Measurements from ENCODE around the gene ENTPD5.
"Not testable (repeated sequence)": the region's sequence is repeated elsewhere in the genome, so short reads cannot be mapped to it uniquely, and the experiment has no call there.

ENTPD5 gene

DNA sequence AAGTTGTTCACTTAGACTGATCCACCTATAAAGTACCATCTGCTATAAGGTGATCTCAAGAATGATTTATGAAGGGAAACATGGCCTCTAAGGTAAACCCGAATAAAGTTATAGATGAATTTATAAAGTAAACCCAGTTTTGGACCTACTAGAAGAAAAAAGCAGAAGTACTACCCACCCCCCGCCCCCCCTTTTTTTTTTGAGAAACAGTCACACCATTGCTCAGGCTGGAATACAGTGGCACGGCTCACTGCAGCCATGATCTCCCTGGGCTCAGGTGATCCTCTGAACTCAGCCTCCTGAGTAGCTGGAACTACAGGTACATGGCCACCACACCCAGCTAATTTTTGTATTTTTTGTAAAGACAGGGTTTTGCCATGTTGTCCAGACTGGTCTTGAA is 3.9 kb downstream of the ENTPD5 start (continued):
- no peak for TF ChIP-seq CSRNP3 (CRISPR knock-in tag; IDR thresholded peaks at IDR 0.05)
- no peak for TF ChIP-seq ZNF8 (CRISPR knock-in tag; IDR thresholded peaks at IDR 0.05)

DNA sequence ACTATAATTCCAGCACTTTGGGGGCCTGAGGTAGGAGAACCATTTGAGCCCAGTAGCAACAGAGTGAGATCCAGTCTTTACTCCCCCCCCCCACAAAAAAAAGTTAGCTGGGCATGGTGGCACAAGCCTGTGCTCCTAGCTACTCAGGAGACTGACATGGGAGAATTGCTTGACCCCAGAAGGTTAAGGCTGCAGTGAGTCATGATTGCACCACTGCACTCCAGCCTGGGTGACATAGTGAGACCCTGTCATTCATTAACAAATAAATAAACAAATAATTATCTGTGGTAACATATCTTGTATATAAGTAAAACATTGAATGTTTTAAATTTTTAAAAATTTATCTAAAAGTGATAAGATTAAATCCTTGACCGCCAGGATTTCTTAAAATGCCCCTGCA is 4.8 kb downstream of the ENTPD5 start:
- no peak for ATAC-seq
- TF ChIP-seq SNAI2 (CRISPR knock-in tag; IDR thresholded peaks at IDR 0.05), result no peak
- TF ChIP-seq BACH2 (CRISPR knock-in tag; IDR thresholded peaks at IDR 0.05; ENCODE audit: borderline replicate concordance), result no peak
- TF ChIP-seq ZC3H10 (CRISPR knock-in tag; IDR thresholded peaks at IDR 0.05), result no peak
- no peak for TF ChIP-seq ARNTL (CRISPR knock-in tag; IDR thresholded peaks at IDR 0.05; ENCODE audit: borderline replicate concordance, low read depth)
- TF ChIP-seq ZNF70 (CRISPR knock-in tag; IDR thresholded peaks at IDR 0.05), result no peak
- no peak for TF ChIP-seq TCF4 (CRISPR knock-in tag; IDR thresholded peaks at IDR 0.05; ENCODE audit: borderline replicate concordance)
- TF ChIP-seq CREB5 (CRISPR knock-in tag; IDR thresholded peaks at IDR 0.05; ENCODE audit: low read depth), result no peak
- no peak for TF ChIP-seq CSDC2 (CRISPR knock-in tag; IDR thresholded peaks at IDR 0.05)
- TF ChIP-seq ZNF8 (CRISPR knock-in tag; IDR thresholded peaks at IDR 0.05), result no peak
- TF ChIP-seq ZNF565 (CRISPR knock-in tag; conservative IDR thresholded peaks at IDR 0.05; ENCODE audit: low read depth), result no peak
- no peak for TF ChIP-seq CSRNP3 (CRISPR knock-in tag; IDR thresholded peaks at IDR 0.05)
- TF ChIP-seq, protein P1, sequence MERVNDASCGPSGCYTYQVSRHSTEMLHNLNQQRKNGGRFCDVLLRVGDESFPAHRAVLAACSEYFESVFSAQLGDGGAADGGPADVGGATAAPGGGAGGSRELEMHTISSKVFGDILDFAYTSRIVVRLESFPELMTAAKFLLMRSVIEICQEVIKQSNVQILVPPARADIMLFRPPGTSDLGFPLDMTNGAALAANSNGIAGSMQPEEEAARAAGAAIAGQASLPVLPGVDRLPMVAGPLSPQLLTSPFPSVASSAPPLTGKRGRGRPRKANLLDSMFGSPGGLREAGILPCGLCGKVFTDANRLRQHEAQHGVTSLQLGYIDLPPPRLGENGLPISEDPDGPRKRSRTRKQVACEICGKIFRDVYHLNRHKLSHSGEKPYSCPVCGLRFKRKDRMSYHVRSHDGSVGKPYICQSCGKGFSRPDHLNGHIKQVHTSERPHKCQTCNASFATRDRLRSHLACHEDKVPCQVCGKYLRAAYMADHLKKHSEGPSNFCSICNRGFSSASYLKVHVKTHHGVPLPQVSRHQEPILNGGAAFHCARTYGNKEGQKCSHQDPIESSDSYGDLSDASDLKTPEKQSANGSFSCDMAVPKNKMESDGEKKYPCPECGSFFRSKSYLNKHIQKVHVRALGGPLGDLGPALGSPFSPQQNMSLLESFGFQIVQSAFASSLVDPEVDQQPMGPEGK (CRISPR knock-in tag; IDR thresholded peaks at IDR 0.05; ENCODE audit: borderline replicate concordance), result no peak
- TF ChIP-seq ESRRG (CRISPR knock-in tag; IDR thresholded peaks at IDR 0.05), result no peak
- no peak for TF ChIP-seq ZFP3 (CRISPR knock-in tag; IDR thresholded peaks at IDR 0.05)
- no peak for TF ChIP-seq PPARA (CRISPR knock-in tag; IDR thresholded peaks at IDR 0.05; ENCODE audit: borderline replicate concordance)
- TF ChIP-seq GLIS3 (CRISPR knock-in tag; IDR thresholded peaks at IDR 0.05), result no peak
- no peak for TF ChIP-seq ZFP30 (CRISPR knock-in tag; IDR thresholded peaks at IDR 0.05)
- no peak for TF ChIP-seq RARB (CRISPR knock-in tag; IDR thresholded peaks at IDR 0.05)

DNA sequence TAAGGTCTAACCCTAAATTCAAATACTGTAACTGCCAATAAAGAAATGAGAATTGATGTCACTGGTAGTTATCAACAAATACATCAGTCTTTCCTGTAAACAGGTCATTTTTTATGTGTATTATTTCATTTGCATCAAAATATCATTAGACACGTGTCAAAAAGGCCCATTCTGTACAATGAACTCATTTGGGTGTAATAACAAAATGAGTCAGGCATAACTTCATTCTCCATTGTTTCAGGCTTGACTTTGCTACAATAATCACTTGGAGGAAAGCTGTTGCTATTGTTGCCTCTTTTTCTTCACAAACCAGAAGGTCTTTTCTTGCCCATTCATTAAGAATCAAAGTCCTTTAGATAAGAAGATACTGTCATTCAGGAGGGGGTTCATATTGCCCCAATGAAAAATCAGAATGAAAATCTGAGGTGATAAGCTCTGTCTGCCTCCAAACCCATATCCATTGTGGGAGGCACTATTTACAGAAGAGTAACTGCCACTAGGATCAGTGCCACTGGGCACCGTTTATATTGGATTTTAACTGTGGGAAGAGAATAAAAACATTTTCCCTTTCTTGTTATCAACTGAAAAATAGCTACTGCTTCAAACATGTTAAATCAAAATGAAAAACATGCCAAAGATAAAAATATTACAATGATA is 10.1 kb downstream of the ENTPD5 start:
- TF ChIP-seq ARNTL (CRISPR knock-in tag; IDR thresholded peaks at IDR 0.05; ENCODE audit: borderline replicate concordance, low read depth) (no peak), ZNF70 (CRISPR knock-in tag; IDR thresholded peaks at IDR 0.05) (no peak), ZNF565 (CRISPR knock-in tag; conservative IDR thresholded peaks at IDR 0.05; ENCODE audit: low read depth) (no peak), ZFP3 (CRISPR knock-in tag; IDR thresholded peaks at IDR 0.05) (no peak), OSR1 (CRISPR knock-in tag; IDR thresholded peaks at IDR 0.05) (no peak), BACH2 (CRISPR knock-in tag; IDR thresholded peaks at IDR 0.05; ENCODE audit: borderline replicate concordance) (no peak), ZC3H10 (CRISPR knock-in tag; IDR thresholded peaks at IDR 0.05) (no peak), GLIS3 (CRISPR knock-in tag; IDR thresholded peaks at IDR 0.05) (no peak), ZFP30 (CRISPR knock-in tag; IDR thresholded peaks at IDR 0.05) (no peak), TSHZ2 (CRISPR knock-in tag; IDR thresholded peaks at IDR 0.05) (no peak), ISL1 (CRISPR knock-in tag; IDR thresholded peaks at IDR 0.05) (no peak), SNAI2 (CRISPR knock-in tag; IDR thresholded peaks at IDR 0.05) (no peak), PPARA (CRISPR knock-in tag; IDR thresholded peaks at IDR 0.05; ENCODE audit: borderline replicate concordance) (no peak)
- TF ChIP-seq, protein P2, sequence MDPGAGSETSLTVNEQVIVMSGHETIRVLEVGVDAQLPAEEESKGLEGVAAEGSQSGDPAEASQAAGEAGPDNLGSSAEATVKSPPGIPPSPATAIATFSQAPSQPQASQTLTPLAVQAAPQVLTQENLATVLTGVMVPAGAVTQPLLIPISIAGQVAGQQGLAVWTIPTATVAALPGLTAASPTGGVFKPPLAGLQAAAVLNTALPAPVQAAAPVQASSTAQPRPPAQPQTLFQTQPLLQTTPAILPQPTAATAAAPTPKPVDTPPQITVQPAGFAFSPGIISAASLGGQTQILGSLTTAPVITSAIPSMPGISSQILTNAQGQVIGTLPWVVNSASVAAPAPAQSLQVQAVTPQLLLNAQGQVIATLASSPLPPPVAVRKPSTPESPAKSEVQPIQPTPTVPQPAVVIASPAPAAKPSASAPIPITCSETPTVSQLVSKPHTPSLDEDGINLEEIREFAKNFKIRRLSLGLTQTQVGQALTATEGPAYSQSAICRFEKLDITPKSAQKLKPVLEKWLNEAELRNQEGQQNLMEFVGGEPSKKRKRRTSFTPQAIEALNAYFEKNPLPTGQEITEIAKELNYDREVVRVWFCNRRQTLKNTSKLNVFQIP (CRISPR knock-in tag; IDR thresholded peaks at IDR 0.05; ENCODE audit: borderline replicate concordance, low read depth), result no peak
- TF ChIP-seq, protein P1 (CRISPR knock-in tag; IDR thresholded peaks at IDR 0.05; ENCODE audit: borderline replicate concordance), result no peak
- ATAC-seq, result no peak

DNA sequence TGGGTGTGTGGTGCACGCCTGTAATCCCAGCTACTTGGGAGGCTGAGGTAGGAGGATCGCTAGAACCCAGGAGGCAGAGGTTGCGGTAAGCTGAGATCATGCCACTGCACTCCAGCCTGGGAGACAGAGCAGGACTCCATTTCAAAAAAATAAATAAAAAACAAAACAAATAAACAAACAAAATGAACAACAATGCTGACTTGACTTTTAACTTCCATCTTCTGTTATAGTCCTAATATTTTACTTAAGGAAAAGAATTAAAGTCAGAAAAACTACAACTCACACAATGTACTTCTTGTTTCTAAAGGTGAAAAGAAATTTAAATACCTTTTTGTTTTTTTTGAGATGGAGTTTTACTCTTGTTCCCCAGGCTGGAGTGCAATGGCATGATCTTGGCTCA is 13.4 kb downstream of the ENTPD5 start:
- not testable (repeated sequence) for ATAC-seq

Data from SK-N-SH treated with all-trans-retinoic acid at 6 μM for 48 hours (cell line).